Heart left ventricle (tissue), 13 donors: ENCODE data around the gene SARNP.

Source experiments
- POLR2A ChIP-seq, 2 donors: fragments of 450-650 bp; IDR thresholded peaks; one replicate each; pipeline ENCODE4 v1.6.1; 2017; ENCODE audit warnings: antibody characterized with exemption in 2 of 2, mild to moderate bottlenecking in 2 of 2, moderate library complexity in 2 of 2
- TF ChIP-seq, protein P1 (sequence below), 12 donors: fragments of 200-600 bp; sonication (generic) in 4 of 12; IDR thresholded peaks; one replicate each; pipeline versions ENCODE4 v1.5.0 to v1.8.0; 2018 to 2022; ENCODE audit warnings: antibody characterized with exemption in 12 of 12, mild to moderate bottlenecking in 5 of 12
- donor health status: ischemic (EF 13 %, LVEDD 7.1; RV severe dilation, severe dysfunction).
- donor health status: DM: no; HTN: yes; CAD: no.
- donor health status: DM: no; HTN: no; CAD: no.
- donor health status: ischemic (EF 25% LVEDD 6.9; RV normal size, moderate dysfunction).
- donor health status: ischemic (EF 25% LVEDD 5.7; RV mildly dilated, moderate dysfunction).
- donor health status: ischemic (EF 35%, LVEDD 5.7; RV mildly dilated, moderate dysfunction).
- donor health status: nonischemic (EF 11% LVEDD 7.7; RV severe dilation, severe dysfunction).
- donor health status: DM: yes; HTN: yes; CAD: no.
- donor health status: PGD.
- donor health status: ischemic (EF 29% LVEDD 5.4; RV normal size, mild dysfunction).
- donor health status: nonischemic (EF 23%, LVEDD 6.1; RV moderate dilation, normal function).

DNA sequence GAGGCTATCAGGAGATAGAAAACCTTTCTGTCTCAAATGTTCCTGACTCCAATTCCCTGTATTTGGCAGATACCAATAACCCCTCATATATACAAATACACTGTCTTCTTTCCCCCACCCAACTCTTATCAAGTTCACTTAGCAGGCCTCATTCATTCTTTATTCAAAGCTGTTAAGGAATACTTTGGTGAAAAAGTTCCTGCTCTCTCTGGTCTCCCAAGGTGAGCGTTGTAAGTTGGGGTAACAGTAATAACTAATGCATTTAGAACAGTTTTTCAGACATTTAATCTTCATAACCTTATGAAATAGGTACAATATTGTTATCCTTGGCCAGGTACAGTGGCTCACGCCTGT, 78.5 kb downstream of the SARNP start:
- TF ChIP-seq, protein P1, sequence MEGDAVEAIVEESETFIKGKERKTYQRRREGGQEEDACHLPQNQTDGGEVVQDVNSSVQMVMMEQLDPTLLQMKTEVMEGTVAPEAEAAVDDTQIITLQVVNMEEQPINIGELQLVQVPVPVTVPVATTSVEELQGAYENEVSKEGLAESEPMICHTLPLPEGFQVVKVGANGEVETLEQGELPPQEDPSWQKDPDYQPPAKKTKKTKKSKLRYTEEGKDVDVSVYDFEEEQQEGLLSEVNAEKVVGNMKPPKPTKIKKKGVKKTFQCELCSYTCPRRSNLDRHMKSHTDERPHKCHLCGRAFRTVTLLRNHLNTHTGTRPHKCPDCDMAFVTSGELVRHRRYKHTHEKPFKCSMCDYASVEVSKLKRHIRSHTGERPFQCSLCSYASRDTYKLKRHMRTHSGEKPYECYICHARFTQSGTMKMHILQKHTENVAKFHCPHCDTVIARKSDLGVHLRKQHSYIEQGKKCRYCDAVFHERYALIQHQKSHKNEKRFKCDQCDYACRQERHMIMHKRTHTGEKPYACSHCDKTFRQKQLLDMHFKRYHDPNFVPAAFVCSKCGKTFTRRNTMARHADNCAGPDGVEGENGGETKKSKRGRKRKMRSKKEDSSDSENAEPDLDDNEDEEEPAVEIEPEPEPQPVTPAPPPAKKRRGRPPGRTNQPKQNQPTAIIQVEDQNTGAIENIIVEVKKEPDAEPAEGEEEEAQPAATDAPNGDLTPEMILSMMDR (IDR thresholded peaks at IDR 0.05), result no peak
- no peak for TF ChIP-seq POLR2A (IDR thresholded peaks at IDR 0.05)
